HG03159 (cell line): ENCODE data around the gene SLCO2A1.

ENCODE experiments used
- ATAC-seq: cut with Tn5 transposase; IDR thresholded peaks from one replicate; pipeline ENCODE4 v1.9.1; 2021; ENCODE audit warnings: mild to moderate bottlenecking, moderate library complexity; ENCODE audit not compliant: unreplicated experiment

Gene SLCO2A1

DNA sequence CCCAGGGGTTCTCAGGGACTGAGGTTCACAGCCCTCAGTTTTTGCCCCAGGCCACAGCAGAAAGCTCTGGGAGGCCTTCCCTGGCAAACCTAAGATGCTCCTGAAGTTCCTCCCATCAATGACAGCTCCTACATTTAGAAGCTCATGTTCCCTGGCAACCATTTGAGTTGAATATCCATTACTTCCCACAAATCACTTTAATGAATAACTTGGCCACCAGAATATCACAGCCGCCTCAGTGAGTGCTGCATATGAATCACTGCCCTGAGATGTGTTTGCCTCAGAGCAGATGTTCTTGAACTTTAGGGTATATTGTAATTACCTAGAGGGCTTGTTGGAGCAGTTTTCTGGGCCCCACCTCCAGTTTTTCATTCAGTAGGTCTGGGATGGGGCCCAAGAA lies 27.4 kb downstream of the SLCO2A1 start:
- no peak for ATAC-seq

DNA sequence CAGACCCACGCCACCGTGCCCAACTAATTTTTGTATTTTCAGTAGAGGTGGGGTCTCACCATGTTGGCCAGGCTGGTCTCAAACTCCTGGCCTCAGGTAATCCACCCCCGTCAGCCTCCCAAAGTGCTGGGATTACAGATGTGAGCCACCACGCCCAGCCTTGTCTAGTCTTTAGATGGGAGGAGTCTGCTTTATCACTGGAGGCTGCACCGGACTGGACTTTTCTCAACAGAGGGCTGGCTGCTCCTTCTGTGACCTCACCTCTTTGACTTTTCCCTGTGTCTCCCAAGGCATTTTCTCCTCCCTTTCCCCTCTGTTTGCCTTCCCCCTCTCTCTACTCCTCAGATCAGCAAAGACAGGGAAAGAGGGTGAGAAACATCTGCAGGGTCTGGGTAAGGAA lies 28.5 kb downstream of the SLCO2A1 start:
- no peak for ATAC-seq

- no peak for ATAC-seq
These were observed 29.6 kb downstream of the SLCO2A1 start for GRCh38 chr3:133999891-134000685.

GRCh38 chr3:133998691-133999241 lies 31.0 kb downstream of the SLCO2A1 start:
- no peak for ATAC-seq

DNA sequence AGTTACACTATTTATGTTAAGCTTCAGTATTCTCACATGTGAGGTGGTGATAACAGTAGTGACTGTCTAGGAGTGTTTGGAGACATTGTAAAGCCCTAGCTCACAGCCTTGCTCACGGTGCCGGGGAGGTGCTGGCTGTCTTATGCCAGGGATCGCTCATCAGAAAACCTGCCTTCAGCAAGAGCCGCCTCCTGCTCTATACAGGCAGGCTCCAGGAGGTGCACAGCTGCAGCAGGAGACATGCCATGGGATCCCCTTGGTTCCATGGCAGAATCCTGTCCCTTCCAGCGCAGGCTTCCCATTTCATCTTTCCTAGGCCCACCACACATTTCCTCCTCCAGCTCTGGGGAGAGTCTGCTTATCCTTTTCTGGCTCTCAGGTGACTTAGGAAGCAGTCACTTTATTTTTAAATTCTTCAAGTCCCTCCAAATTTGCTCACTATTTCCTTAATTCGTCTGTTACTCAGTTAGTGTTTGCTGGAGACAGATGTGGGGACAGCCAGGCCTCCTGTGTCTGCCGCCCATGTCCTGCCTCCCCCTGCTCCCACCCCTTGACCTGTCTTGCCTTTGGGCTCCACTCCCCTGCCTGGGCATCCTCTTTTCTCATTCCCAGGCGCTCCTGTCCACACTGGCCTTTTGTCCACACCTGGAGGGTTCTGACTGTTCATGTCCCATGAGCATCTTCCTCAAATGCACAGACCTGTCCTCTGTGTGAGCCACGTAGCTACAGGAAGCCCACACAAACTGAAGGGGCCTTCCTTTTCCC lies 31.7 kb downstream of the SLCO2A1 start:
- ATAC-seq, result no peak

DNA sequence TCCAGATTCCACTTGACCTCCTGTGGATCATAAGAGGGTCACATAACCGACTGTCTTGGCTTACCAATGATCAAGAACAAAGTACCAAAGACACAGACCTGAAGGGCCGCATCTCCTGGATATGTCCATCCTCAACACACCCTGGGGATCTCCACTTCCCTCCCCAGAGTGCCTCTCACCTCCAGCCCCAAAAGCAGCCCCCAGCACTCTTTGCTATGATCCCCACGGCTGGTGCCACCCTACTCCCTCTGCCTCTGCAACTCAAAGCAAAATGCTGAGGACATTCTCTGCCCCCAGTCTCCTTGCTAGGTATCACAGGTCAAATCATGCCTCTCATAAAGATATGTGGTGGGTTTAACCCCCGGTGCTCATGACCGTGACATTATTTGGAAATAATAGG lies 32.7 kb downstream of the SLCO2A1 start:
- no peak for ATAC-seq

- ATAC-seq, result no peak
These were observed 33.5 kb downstream of the SLCO2A1 start for GRCh38 chr3:133996251-133996661.

GRCh38 chr3:133995264-133995663 lies 34.5 kb downstream of the SLCO2A1 start:
- ATAC-seq, result no peak

GRCh38 chr3:133994166-133994890 lies 35.4 kb downstream of the SLCO2A1 start:
- ATAC-seq, result no peak

GRCh38 chr3:133992951-133993620 lies 36.6 kb downstream of the SLCO2A1 start:
- no peak for ATAC-seq

DNA sequence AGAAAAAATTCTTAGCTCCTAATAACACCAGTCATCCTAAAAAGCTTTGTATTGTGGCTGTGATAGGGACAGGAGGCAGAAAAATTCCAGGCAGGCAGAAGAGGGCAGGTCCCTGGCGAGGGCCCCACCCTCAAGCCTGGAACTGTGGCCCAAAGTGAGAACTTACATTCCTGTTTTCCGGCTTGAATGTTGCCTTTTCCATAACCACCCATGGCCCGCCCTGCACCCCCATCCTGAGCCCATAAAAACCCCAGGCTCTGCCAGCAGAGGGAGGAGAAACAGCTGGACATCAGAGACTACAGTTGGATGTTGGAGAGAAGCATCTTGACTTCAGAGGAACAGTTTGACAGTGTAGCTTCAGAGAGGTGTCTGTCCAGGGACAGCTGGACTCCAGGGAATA lies 37.3 kb downstream of the SLCO2A1 start:
- no peak for ATAC-seq

GRCh38 chr3:133991637-133992036 lies 38.1 kb downstream of the SLCO2A1 start:
- ATAC-seq, result no peak

DNA sequence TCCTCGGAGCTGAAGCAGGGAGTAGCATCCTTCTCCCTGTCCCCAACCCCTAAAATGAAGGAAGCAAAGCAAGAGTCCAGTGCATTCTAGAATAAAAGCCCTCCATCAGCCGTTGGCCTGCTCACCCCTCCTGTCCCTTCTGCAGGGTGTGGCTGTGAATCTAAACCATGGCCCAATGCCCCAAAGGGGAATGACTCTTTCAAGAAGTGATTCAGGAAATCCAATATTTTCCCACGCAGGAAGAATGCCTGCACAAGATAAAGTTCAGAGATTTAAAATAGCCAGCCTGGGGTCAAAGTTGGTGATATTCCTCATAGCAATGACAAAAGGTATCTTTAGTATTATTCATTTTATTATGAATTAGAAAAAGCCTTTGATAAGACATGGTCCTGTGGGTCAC lies 38.5 kb downstream of the SLCO2A1 start:
- no peak for ATAC-seq

- no peak for ATAC-seq
These were observed 39.6 kb downstream of the SLCO2A1 start for GRCh38 chr3:133989936-133990702.

- no peak for ATAC-seq
These were observed 41.0 kb downstream of the SLCO2A1 start for GRCh38 chr3:133988631-133989161.

GRCh38 chr3:133987948-133988484 lies 41.7 kb downstream of the SLCO2A1 start:
- ATAC-seq, result no peak

- no peak for ATAC-seq
These were observed 42.6 kb downstream of the SLCO2A1 start for GRCh38 chr3:133987136-133987535.

- ATAC-seq, result no peak
These were observed 43.4 kb downstream of the SLCO2A1 start for GRCh38 chr3:133986311-133986710.

- no peak for ATAC-seq
These were observed 44.8 kb downstream of the SLCO2A1 start for GRCh38 chr3:133984975-133985374.
